Measurements from ENCODE around the gene BNIP2. TPM values are rescaled to one million over a fixed set of nuclear protein-coding genes. Genes with fewer than 3 reads are reported as not detected.
A peak's percentile ranks its signal among the peaks of the same experiment; 100 is the strongest.

Gene BNIP2
- total RNA-seq, 1 experiment from 2014 or later, result 96.3 TPM

DNA sequence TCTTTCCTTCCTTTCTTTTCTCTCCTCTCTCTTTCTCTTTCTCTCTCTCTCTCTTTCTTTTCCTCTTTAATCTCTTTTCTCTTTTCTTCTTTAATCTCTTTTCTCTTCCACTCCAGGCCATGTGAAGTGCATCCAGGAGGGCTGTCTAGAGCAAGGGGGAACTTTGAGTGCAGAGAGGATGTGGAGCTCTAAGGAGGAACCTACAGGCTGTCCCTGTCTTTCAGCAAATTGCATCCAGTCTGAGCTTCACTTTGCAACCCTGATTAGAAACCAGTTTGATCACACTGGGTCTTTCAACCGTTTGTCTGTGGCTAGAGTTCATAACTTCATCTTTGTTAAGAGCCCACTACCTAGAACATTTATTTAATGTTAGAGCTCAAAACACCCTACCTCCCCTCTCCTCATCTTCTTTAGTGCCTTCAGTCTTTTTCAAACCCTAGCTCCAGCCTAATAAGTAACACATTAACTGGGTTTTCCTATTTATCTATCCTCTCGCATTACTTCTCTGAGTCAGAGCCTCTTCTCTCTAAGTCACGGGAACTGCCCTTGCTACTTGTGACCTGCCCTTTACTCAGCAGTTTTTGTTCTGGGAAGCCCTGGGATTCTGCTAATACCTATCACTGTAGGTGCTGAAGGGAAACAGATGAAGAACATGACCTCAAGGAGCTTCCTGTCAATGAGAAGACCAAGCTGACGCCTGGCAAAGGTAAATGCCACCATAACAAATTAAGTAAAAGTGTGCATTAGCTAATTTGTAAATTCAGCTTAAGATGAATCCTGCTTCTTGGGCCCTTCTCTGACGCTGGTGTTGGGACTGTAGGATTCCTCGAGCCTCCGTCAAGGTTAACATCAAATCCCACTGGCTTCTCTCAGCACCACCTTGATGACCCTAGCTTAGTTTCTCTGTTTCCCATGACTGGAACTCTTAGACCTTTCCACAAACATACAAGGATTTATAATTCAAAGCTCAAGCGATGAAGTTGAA is 77.6 kb downstream of the BNIP2 start, which contains the start of gene GCNT3:
GCNT3 (plus strand) TSS at position 508 of the 985 bp plus-strand sequence. CDS start 6,456 bp downstream, outside the sequence.
- TF ChIP-seq, protein P1, sequence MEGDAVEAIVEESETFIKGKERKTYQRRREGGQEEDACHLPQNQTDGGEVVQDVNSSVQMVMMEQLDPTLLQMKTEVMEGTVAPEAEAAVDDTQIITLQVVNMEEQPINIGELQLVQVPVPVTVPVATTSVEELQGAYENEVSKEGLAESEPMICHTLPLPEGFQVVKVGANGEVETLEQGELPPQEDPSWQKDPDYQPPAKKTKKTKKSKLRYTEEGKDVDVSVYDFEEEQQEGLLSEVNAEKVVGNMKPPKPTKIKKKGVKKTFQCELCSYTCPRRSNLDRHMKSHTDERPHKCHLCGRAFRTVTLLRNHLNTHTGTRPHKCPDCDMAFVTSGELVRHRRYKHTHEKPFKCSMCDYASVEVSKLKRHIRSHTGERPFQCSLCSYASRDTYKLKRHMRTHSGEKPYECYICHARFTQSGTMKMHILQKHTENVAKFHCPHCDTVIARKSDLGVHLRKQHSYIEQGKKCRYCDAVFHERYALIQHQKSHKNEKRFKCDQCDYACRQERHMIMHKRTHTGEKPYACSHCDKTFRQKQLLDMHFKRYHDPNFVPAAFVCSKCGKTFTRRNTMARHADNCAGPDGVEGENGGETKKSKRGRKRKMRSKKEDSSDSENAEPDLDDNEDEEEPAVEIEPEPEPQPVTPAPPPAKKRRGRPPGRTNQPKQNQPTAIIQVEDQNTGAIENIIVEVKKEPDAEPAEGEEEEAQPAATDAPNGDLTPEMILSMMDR (IDR thresholded peaks at IDR 0.05; ENCODE audit: unreplicated experiment), result no peak
- BruUV-seq (replicated peaks), result TSS peak; percentile 77
- CTCF ChIA-PET, result interaction anchor here (0.6 to 2.0 kb wide), 12 partner anchors 17 to 862 kb away, joined by 3 to 29 read pairs (median 4); no protein-coding TSS in a partner anchor
- peak within 1 kb of the TSS; percentile 98 for H3K27ac Mint-ChIP-seq (ENCODE audit: unreplicated experiment)
- DNase-seq, result peak; percentile 65
- H3K27me3 Mint-ChIP-seq (ENCODE audit: unreplicated experiment), result peaks cover 7% of the 10 kb centered on the region
- intact Hi-C loops (cut with micrococcal nuclease; ENCODE audit: unreplicated experiment), result loop anchor here (2.0 kb wide), 1 partner anchor 17 kb away; no protein-coding TSS in a partner anchor
- H3K36me3 Mint-ChIP-seq (ENCODE audit: insufficient read depth, unreplicated experiment), result peaks cover 22% of the 10 kb centered on the region
- H3K4me3 Mint-ChIP-seq (ENCODE audit: low read depth, unreplicated experiment), result peak within 1 kb of the TSS; percentile 60
- H3K9me3 Mint-ChIP-seq (ENCODE audit: low read depth, unreplicated experiment), result peaks cover 7% of the 10 kb centered on the region
- peaks cover 61% of the 10 kb centered on the region for H3K4me1 Mint-ChIP-seq (ENCODE audit: low read depth, unreplicated experiment)

DNA sequence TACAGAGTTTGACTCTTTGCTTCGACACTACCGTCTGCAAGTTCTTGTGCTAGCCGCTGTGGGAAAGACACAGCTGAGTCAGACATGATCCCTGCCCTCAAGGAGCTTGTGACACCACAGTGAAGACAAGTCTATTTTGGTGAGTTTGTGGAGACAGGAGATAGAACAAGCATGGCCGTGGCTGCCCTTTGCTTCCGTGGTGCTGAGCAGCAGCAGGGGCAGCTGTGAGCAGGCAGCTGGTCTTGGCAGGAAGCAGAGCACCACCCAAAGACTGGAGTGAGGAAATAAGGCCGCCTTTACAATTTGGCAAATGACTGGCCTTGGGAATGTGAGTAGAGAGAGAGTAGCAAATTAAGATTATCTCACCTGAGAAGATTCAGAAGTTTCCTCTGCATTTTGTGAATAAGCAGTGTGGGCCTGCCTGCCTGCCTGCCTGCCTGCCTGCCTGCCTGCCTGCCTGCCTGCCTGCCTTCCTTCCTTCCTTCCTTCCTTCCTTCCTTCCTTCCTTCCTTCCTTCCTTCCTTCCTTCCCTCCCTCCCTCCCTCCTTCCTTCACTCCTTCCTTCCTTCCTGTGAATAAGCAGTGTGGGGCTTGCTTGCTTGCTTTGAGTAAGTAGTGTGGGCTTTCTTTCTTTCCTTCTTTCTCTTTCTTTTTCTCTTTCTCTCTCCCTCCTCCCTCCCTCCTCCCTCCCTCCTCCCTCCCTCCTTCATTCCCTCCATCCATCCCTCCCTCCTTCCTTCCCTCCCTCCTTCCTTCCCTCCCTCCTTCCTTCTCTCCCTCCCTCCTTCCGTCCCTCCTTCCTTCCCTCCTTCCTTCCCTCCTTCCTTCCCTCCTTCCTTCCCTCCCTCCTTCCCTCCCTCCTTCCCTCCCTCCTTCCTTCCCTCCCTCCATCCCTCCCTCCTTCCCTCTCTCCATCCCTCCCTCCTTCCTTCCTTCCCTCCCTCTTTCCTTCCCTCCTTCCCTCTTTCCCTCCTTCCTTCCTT is 79.1 kb downstream of the BNIP2 start:
- intact Hi-C loops (cut with micrococcal nuclease; ENCODE audit: unreplicated experiment), result loop anchor here (2.0 kb wide), 1 partner anchor 15 kb away; no protein-coding TSS in a partner anchor
- CTCF ChIA-PET, result interaction anchor here (1.1 kb wide), 1 partner anchor 23 kb away, joined by 3 read pairs; no protein-coding TSS in a partner anchor
- peaks cover 7% of the 10 kb centered on the region for H3K9me3 Mint-ChIP-seq (ENCODE audit: low read depth, unreplicated experiment)

More for the DNA sequence above, 79.1 kb downstream of the BNIP2 start:
- no TSS peak for BruUV-seq (replicated peaks)
- Mint-ChIP-seq H3K36me3 (ENCODE audit: insufficient read depth, unreplicated experiment) (peaks cover 18% of the 10 kb centered on the region), H3K27ac (ENCODE audit: unreplicated experiment) (peak overlapping the region; percentile 62), H3K4me3 (ENCODE audit: low read depth, unreplicated experiment) (no peak overlapping the region), H3K4me1 (ENCODE audit: low read depth, unreplicated experiment) (peaks cover 48% of the 10 kb centered on the region), H3K27me3 (ENCODE audit: unreplicated experiment) (peaks cover 7% of the 10 kb centered on the region)
- TF ChIP-seq, protein P1 (IDR thresholded peaks at IDR 0.05; ENCODE audit: unreplicated experiment), result no peak
- no peak for DNase-seq

Other genes with a start within 250 kb of the BNIP2 start
- 11.6 and 15.4 TPM in 2 replicates for gene GCNT3, start 77.5 kb downstream of the BNIP2 start, total RNA-seq (2022)
- gene GTF2A2, start 31.8 kb downstream of the BNIP2 start, total RNA-seq (2022), result 72.8 and 93.7 TPM in 2 replicates